ENCODE data around the gene PURA.

GRCh38 chr5:140150201-140150600 lies 36.3 kb downstream of the PURA start:
- TF ChIP-seq CTCF (conservative IDR thresholded peaks at IDR 0.05; ENCODE audit: low read depth, low read length) (no peak), SMC3 (IDR thresholded peaks at IDR 0.05; ENCODE audit: low read depth, low read length) (no peak), RAD21 (IDR thresholded peaks at IDR 0.05; ENCODE audit: low read length) (no peak), RCOR1 (IDR thresholded peaks at IDR 0.05; ENCODE audit: insufficient replicate concordance, low read length) (no peak), CEBPB (IDR thresholded peaks at IDR 0.05; ENCODE audit: low read depth, low read length) (no peak), RFX5 (IDR thresholded peaks at IDR 0.05; ENCODE audit: low read depth, low read length) (no peak), POLR2A (IDR thresholded peaks at IDR 0.05; ENCODE audit: low read depth, low read length) (no peak), MAZ (IDR thresholded peaks at IDR 0.05; ENCODE audit: borderline replicate concordance, low read depth, low read length) (no peak), BHLHE40 (IDR thresholded peaks at IDR 0.05; ENCODE audit: low read depth, low read length) (no peak), FOS (IDR thresholded peaks at IDR 0.05; ENCODE audit: low read depth, low read length) (no peak), CHD1 (IDR thresholded peaks at IDR 0.05; ENCODE audit: low read depth, low read length) (no peak), MXI1 (IDR thresholded peaks at IDR 0.05; ENCODE audit: borderline replicate concordance, low read depth, low read length) (no peak)
